HG02884 (cell line): Measurements from ENCODE around the gene DYRK1B.
"Not testable (repeated sequence)": the region's sequence is repeated elsewhere in the genome, so short reads cannot be mapped to it uniquely, and the experiment has no call there.

Experiments
- ATAC-seq: cut with Tn5 transposase; IDR thresholded peaks from one replicate; pipeline ENCODE4 v1.9.1; 2021; ENCODE audit warnings: mild to moderate bottlenecking, moderate library complexity; ENCODE audit not compliant: unreplicated experiment

DYRK1B gene

DNA sequence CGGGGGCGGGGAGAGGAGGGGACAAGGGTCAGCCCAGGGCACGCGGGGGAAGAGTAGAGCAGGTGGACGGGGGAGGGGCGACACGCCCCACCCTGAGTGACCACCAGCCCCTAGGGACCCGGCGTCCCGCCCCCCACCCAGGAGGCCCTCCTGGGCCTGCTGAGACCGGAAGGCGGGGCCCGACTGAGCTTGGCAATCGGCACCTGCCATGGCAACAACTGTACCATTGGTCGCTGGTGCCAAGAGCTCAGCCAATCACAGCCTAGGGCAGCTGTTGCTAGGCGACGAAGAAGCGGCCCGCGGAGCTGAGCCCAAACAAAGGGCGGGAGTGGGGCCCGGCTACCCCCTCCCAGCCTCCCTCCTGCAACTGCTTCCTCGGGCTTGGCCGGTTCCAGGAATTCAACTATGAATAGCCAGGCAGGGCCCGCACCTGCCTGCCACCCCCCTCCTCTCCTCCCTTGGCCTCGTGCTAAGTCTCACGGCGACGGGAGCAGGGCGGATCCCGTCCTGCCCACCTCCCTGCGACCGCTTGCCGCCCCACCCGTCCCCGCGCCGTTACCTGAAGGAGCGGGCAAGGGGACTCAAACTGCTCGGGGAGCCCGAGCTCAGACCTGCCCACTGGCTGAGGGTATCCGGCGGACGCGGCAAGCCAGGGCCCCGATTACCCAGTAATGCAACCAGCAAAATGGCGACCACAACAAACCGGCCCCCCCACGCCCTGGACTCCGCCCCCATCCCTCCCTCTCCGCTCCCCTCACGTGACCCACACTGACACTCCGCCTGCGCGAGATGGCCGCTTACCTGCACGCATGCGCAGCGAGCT, at the start of gene DYRK1B:
DYRK1B (minus strand) TSS at position 699 of the 823 bp plus-strand sequence. CDS start 2,295 bp downstream, outside the sequence.
- ATAC-seq: peak; percentile 86

DNA sequence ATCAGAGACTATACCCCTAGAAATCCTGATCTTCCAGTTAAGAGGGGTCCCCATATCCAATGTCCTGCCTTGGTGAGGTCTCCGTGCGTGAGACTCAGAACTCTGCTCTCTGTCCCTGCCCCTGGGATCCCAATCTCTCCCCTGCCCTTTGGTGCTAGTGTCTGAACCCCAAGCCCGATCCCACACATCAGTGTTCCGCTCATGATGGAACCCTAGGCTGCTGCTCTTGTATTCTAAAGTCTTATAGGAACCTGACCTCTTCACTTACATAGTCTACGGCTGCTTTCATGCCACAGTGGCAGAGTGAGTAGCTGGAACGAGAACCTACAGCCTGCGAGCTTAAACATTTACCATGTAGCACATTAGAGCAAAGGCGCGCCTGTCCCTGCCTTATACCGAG, 48.7 kb upstream of the DYRK1B start:
- ATAC-seq: not testable (repeated sequence)

DNA sequence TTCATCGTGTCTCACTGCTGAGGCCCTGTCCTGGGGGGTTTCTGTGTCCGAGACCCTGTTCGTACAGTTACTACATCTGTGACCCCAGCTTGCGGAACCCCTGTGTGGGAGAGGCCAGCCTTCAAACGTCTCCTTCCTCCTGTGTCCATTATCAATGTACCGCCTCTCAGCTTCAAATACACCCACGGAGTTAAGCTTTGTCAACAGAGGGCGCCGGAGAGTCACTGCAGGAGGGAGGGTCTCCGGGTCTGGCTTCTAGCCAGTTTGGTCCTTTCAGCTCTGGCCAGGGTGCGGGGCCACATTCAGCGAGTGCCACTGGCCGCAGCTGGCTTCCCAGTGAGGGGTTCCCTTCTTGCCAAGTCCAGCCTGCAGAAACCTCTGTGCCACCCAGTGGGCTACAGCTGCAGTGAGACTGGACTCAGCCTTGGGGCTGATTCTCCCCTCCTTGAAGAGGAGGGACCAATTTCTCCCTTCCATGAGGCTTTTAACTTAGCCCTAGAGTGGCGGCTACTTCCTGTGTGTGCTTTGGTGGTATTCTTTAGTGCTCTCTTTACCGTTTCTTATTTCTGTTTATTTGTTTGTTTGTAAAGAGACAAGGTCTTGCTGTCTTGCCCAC, 47.6 kb upstream of the DYRK1B start:
- ATAC-seq: not testable (repeated sequence)

DNA sequence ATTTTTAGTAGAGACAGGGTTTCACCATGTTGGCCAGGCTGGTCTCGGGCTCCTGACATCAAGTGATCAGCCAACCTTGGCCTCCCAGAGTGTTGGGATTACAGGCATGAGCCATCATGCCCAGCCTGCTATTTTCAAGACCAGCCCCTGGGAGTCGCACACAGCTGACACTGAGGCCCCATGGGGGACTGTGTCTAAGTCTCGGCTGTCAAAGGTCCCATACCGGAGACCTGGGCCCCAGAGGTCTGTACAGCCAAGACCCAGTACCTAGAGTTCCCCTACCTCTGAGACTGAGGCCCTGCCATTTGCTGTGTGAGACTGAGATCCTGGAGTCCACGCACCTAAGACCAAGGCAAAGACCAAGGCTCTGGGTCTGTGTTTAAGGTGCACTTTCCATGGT, 46.3 kb upstream of the DYRK1B start:
- not testable (repeated sequence) for ATAC-seq

DNA sequence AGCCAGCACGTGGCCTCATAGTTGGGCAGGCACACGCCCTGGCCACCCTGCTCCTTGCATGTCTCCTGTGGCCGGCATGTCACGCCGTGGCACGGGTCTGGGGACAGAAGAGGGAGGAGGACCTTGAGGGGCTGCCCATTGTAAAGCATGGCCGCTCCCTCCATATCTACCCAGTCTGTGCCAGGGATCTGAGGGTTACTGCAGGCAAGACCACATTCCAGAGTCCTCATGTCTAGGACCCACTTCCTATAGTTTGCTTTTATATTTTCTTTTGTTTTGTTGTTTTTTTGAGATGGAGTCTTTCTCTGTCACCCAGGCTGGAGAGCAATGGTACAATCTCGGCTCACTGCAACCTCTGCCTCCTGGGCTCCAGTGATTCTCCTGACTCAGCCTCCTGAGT, 45.8 kb upstream of the DYRK1B start:
- not testable (repeated sequence) for ATAC-seq

DNA sequence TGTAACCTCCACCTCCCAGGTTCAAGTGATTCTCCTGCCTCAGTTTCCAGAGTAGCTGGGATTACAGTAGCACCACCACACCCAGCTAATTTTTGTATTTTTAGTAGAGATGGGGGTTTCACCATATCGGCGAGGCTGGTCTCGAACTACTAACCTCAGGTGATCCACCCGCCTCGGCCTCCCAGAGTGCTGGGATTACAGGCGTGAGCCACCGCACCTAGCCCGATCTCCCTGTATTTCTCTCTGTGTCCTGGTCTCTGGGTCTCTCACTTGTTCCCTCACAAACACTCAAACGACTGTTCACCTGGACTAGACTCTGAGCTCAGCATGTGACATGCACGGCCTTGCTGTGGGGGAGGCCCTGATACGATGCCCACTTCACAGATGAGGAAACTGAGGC, 44.9 kb upstream of the DYRK1B start:
- ATAC-seq: not testable (repeated sequence)

DNA sequence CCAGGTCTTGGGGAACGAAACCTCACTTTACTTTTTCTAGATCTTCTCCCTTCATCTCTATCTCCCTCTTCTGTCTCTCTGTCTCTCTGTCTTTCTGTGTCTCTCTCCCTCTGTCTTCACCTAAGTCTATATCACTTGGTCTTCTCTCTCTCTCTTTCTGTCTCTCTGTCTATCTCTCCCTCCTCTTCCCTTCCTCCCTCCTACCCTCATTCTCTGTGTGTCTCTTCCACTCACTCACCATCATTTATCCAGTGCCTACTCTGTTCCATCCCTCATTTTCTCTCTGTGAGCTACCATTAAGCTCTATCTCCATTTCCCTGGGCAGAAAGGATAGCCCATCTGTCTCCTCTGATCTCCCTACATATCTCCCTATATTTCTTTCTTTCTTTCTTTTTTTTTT, 44.4 kb upstream of the DYRK1B start:
- ATAC-seq: no peak

DNA sequence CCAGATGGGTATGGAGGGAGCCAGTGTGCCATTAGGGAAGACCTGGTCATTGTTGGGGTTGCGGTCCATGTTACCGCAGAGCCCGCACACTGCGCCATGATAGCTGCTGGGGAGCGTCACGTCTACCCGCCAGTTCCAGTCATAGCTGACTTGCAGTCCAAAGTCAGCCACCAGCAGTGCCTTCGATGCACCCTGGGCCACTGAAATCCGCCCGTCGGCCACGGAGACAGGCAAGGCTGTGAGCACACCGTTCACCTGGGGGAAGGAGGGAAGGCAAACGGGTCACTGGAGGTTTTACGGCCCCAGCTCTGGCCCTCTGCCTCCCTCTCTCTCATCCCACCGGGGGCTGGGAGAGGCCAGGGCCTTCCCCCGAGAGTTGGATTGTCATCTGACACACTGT, 44.0 kb upstream of the DYRK1B start:
- not testable (repeated sequence) for ATAC-seq

DNA sequence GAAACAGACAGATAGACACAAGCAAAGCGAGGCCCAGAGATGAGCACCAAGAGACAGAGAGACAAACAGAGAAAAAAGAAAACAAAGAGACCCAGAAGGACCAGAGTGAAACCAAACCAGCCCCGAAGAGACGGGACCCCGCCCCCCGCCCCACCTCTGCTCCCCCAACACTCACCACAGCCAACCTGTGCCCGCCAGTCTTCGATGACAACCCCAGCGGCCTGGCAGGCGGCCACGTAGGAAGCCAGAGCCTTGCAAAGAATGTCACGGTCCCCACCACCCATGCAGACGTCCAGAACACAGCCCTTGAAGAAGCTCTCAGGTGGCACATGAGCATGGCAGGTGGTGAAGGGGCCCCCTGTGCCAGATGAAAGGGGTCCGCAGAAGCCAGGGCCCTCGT, 43.5 kb upstream of the DYRK1B start:
- not testable (repeated sequence) for ATAC-seq

DNA sequence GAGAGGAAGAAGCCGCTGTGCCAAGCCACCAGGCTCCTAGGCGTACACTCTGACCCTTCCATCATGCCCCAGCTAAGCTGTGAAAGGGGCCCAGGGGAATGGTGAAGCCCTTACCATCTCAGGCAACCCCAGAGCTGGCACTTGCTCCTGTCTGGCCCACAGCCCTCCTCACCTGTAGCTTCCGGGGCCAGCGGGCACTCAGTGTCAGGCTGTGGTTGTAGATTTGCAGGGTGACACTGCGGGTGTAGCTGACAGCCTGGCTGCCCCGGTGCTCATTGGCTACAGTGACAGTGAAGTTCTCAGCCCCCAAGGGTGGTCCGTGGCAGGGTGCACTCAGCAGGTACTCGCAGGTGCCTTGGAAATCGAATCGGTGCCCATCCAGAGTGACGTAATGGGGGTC, 42.5 kb upstream of the DYRK1B start:
- ATAC-seq: not testable (repeated sequence)

DNA sequence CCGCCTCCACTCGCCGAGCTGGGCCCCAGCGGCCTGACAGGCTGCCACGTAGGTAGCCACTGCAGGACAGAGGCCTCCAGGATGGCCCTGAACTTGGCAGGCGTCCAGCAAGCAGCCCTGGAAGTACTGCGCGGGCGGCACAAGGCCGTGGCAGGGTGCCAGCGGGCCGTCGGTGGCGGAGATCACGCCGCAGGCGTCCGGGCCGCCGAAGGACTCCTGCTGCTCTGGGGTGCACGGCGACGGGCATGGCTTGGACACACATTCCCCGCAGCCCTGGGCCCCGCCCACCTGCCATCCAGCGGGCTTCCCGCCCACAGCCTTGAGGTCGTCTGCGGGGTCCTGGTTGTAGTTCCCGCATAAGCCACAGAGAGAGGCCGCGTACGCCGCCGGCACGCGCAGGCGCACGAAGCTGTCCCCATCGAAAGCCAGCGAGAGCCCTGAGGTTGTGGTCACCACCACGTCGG, 41.5 kb upstream of the DYRK1B start:
- not testable (repeated sequence) for ATAC-seq

DNA sequence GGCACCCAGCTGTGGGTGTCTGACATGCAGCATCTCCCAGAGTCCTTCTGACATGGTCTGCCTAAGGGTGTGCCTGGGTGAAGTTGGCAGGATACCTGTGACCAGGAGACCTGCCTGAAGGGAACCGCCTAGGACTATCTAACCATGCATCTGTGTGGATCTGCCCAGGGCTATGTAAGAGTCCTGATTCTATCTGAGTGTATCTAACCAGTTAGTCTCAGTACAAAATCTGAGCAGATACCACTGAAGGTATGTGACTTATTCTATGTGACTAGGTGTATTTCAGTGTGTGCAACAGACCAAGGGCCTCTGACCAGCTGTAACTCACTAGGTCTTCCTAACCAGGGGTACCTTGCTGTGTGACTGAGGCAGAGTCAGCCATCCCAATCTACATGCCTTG, 40.4 kb upstream of the DYRK1B start:
- ATAC-seq: no peak

DNA sequence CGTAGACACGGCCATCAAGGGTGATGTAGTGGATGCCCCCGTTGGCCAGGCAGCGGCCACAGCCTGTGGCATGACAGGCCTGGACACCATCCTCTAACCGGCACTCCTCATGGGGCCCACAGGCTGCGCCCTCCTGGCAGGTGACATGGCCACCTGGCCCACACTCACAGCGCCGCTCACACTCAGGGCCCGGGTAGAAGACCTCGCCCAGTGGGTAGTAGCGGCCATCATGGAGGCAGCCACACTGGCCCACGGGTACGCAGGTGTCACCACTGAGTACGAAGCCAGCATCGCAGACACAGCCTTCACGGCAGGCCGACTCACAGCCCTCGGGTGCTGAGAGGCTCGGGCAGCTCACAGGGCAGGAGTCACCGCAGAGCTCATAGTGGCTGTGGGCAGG, 39.4 kb upstream of the DYRK1B start:
- no peak for ATAC-seq

DNA sequence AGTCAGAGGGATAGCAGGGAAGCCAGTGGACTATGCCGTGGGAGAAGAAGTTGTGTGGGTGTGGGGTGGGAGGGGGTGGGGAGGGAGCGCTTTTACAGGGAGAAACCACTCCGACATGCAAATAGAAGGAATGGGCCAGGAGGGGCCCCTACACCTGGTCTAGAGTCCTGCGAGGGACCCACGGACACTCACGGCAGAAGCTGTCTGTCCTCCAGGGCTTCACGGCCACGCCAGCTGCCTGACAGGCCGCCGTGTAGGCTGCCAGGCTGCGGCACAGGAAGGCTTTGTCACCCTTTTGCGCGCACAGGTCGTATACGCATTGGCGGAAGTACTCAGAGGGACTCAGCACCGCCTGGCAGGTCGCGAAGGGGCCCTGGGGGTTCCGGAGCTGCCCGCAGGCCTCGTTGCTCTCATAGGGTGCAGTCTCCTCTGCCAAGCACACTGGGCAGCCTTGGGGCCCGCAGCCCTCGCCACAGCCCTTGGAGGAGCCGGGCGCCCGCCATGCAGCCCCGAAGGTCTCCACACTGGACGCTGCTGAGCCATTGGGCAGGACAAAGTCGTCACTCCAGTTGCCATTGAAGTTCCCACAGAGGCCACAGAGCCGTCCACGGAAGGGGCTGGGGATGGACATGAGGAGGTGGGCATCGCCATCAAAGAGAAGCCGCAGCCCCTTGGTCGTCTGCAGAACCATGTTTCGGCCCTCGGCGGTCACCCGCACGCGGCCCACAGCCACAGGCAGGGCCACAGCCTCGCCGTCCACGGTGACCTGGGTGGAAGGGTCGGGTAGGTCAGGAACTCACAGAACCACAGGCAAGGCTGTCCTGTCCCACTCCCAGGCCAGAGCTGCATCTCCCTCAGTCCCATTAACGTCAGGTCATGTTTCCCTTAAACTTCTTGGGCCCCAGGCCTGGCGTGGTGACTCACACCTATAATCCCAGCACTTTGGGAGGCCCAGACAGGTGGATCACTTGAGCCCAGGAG, 38.2 kb upstream of the DYRK1B start:
- no peak for ATAC-seq

DNA sequence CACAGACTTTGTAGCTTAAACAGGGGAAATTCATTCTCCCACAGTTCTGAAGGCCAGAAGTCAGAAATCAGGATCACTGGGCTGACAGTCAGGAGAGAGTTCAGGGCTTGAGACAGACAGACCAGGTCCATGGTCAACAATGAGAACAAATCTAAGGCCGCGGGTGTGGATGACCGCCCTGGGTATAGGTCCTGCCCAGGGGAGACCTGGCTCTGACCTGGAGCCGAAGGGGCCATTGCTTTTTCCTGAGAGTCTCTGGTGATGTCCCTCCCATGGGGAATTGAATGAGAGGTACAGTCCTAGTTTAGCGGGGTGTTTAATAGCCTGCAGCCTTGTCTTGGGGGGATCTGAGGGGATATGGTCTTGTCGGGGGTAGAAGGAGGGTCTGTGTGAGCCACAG, 37.4 kb upstream of the DYRK1B start:
- ATAC-seq: no peak

DNA sequence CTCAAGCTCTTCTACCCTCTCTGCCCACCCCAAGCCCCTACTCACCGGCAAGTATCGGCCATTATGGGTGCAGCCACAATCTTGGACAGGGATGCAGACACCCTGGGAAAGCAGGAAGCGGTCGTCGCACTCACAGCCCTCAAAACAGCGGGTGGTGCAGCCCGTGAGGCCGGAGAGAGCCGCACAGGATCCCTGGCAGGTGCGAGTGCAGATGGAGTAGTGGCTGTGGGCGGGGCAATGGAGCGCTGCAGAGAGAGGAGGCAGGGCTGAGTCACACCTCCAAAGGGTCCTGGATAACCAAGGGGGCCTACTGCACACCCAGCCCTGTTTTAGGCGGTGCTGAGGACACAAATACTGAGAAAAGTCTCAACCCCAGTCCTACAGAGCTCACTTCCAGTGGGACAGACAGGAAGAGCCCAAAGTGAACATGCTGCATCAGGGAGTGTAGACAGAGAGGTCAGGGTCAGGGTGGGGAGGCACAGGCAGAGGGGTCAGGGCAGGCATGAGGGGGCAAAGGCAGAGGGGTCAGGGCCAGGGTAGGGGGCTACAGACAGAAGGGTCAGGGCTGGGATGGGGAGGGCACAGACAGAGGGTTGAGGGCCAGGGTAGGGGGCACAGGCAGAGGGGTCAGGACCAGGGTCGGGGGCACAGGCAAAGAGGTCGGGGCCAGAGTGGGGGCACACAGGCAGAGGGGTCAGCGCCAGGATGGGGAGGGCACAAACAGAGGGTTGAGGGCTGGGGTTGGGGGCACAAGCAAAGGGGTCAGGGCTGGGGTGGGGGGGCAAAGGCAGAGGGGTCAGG, 36.4 kb upstream of the DYRK1B start:
- ATAC-seq: no peak

DNA sequence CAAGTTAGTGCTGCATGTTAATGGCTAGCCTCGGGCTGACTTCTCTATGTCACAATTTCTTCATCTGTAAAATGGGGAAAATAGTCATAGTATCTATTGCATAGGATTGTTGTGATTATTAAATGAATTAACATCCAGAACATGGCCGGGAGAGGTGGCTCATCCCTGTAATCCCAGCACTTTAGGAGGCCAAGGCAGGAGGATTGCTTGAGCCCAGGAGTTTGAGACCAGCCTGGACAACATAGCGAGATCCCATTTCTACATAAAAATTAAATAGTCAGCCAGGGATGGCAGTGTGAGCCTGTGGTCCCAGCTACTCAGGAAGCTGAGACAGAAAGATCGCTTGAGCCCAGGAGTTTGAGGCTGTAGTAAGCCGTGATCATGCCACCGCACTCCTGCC, 34.0 kb upstream of the DYRK1B start:
- ATAC-seq: no peak

DNA sequence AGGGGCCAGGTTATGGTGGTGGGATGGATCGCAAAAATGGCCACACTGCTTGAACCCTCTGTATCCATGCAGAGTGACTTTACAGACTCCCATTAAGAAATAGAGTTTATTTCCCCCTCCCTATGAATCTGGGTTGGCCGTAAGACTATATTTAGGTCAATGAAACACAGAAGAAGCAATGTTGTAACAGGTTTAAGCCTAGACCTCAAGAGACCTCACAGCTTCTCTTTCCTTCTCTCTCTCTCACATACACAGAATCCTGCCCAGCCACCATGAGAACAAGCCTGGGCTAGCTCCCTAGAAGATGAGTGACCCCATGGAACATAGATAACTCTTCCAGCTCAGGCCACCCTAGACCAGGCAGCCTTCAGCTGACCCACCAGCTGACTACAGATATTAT, 33.2 kb upstream of the DYRK1B start:
- ATAC-seq: no peak

DNA sequence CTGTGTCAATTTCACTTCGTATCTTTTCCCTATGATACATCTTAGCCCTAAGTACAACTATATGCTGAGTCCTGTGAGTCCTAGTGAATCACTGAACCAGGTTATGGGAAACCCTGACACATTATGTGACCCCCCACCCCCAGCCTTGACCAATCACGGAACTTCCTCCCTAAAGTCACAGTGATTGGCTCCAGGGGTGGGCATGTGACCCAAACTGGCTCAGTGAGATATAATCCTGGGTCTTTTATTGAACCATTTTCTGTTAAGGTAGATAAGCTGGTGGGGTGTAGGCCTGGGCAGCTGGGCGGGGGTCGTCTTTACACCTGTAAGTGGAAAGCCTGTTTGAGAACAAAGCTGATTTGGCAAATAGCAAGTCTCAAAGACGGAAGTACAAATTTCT, 32.0 kb upstream of the DYRK1B start:
- ATAC-seq: no peak

DNA sequence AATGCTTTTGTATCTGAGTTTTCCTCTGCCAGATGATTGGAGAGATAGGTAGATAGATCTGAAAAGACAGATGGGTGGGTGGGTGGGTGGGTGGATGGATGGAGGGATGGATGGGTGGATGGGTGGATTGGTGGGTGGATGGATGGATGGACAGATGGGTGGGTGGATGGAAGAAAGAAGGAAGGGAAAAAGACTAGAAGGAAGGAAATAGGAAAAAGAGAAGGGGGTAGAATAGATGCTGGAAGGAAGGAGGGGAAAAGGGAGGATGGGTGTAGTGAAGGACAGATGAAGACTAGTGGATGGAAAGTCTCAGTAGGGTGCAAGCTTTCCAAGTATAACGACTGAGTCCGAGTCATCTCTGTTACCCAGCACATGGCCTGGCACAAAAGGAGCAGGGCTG, 31.2 kb upstream of the DYRK1B start:
- ATAC-seq: no peak
